GM12875 (cell line): ENCODE results near the gene MOB3A.

Source experiments
- H3K4me3 ChIP-seq: one replicate; pipeline ENCODE4 v1.5.1; 2011; ENCODE audit warnings: low read depth, low read length, control low read depth
- CTCF ChIP-seq: IDR thresholded peaks from 2 replicates; pipeline ENCODE4 v1.5.1; 2011; ENCODE audit warnings: low read depth, mild to moderate bottlenecking, control low read depth, inconsistent platforms, low read length, moderate library complexity, borderline replicate concordance; ENCODE audit not compliant: insufficient read depth

MOB3A gene

GRCh38 chr19:2046046-2046907 is 49.8 kb downstream of the MOB3A start:
- H3K4me3 ChIP-seq = no peak overlapping the region
- no peak for TF ChIP-seq CTCF

GRCh38 chr19:2045501-2046045 is 50.6 kb downstream of the MOB3A start:
- no peak for TF ChIP-seq CTCF
- no peak overlapping the region for H3K4me3 ChIP-seq

- TF ChIP-seq CTCF = no peak
- no peak overlapping the region for H3K4me3 ChIP-seq
These were observed 51.2 kb downstream of the MOB3A start for GRCh38 chr19:2044709-2045500.

GRCh38 chr19:2043961-2044708 is 52.0 kb downstream of the MOB3A start:
- H3K4me3 ChIP-seq = no peak overlapping the region
- no peak for TF ChIP-seq CTCF

- no peak overlapping the region for H3K4me3 ChIP-seq
- TF ChIP-seq CTCF = no peak
These were observed 52.9 kb downstream of the MOB3A start for GRCh38 chr19:2043251-2043641.

GRCh38 chr19:2042485-2043250 is 53.5 kb downstream of the MOB3A start:
- no peak for TF ChIP-seq CTCF
- H3K4me3 ChIP-seq = peak overlapping the region; percentile 52
